BE2C (cell line): Measurements from ENCODE around the gene PARD3.

Experiments used
- DNase-seq: peaks from one replicate; pipeline ENCODE4 v3.0.0-alpha.2; 2020
- H3K27me3 ChIP-seq: fragments of 250-450 bp; sonication (Bioruptor Pico); 2 replicates; pipeline ENCODE4 v1.5.1; 2020; ENCODE audit warnings: mild to moderate bottlenecking
- H3K36me3 ChIP-seq: fragments of 250-450 bp; sonication (Bioruptor Pico); 2 replicates; pipeline ENCODE4 v1.5.1; 2020; ENCODE audit warnings: mild to moderate bottlenecking
- H3K4me1 ChIP-seq: fragments of 250-450 bp; sonication (Bioruptor Pico); 2 replicates; pipeline ENCODE4 v1.5.1; 2020
- H3K4me3 ChIP-seq: 2 replicates; pipeline ENCODE4 v1.5.1; 2011; ENCODE audit warnings: low read depth, low read length
- H3K9me3 ChIP-seq: fragments of 250-450 bp; sonication (Bioruptor Pico); 2 replicates; pipeline ENCODE4 v1.5.1; 2020
- TF ChIP-seq, protein P1 (sequence below): IDR thresholded peaks from 2 replicates; pipeline ENCODE4 v1.5.1; 2012; ENCODE audit warnings: mild to moderate bottlenecking, low read depth, low read length

Gene PARD3

DNA sequence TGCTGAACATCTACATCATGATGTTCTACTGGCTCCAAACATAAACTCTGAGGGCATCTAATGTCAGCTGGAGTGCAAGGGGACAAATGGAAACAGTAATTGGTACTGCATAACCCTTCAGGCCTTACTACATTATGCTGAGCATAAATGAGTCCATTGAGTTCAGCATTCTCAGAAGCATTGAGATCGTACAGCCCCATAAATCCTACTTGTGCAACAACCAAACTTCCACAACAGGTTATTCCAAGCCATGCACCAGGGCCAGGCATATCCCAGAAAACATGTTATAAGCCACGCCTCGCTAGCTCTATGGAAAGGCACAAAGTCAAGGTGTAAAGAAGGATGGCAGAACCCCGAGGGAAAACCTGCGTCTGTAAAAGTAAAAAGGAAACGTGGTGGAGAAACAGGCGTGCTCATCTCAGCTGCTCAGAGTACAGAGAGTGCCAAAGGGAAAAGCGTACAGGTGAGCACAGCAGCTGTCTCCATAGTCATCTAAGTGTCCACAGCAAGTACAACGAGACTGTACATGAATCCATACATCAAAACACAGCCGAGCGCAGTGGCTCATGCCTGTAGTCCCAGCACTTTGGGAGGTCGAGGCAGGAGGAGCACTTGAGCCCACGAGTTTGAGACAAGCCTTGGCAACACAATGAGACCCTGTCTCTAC is 124.6 kb downstream of the PARD3 start:
- Histone ChIP-seq H3K4me3 (no peak overlapping the region), H3K4me1 (peaks cover 7% of the 10 kb centered on the region; the same call in 1 of the 2 replicates), H3K27me3 (no peaks in the 10 kb centered on the region), H3K9me3 (no peaks in the 10 kb centered on the region), H3K36me3 (no peaks in the 10 kb centered on the region)
- TF ChIP-seq, protein P1, sequence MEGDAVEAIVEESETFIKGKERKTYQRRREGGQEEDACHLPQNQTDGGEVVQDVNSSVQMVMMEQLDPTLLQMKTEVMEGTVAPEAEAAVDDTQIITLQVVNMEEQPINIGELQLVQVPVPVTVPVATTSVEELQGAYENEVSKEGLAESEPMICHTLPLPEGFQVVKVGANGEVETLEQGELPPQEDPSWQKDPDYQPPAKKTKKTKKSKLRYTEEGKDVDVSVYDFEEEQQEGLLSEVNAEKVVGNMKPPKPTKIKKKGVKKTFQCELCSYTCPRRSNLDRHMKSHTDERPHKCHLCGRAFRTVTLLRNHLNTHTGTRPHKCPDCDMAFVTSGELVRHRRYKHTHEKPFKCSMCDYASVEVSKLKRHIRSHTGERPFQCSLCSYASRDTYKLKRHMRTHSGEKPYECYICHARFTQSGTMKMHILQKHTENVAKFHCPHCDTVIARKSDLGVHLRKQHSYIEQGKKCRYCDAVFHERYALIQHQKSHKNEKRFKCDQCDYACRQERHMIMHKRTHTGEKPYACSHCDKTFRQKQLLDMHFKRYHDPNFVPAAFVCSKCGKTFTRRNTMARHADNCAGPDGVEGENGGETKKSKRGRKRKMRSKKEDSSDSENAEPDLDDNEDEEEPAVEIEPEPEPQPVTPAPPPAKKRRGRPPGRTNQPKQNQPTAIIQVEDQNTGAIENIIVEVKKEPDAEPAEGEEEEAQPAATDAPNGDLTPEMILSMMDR = no peak
- no peak for DNase-seq

- Histone ChIP-seq H3K36me3 (no peaks in the 10 kb centered on the region), H3K4me3 (no peak overlapping the region), H3K27me3 (no peaks in the 10 kb centered on the region), H3K4me1 (peaks cover 7% of the 10 kb centered on the region; the same call in 1 of the 2 replicates), H3K9me3 (no peaks in the 10 kb centered on the region)
- TF ChIP-seq, protein P1 = no peak
- DNase-seq = no peak
Measured at GRCh38 chr10:34689053-34689452, 126.0 kb downstream of the PARD3 start.

GRCh38 chr10:34687434-34688210 is 127.5 kb downstream of the PARD3 start:
- no peak overlapping the region for H3K4me3 ChIP-seq
- no peak for DNase-seq
- no peaks in the 10 kb centered on the region for H3K27me3 ChIP-seq
- no peaks in the 10 kb centered on the region for H3K36me3 ChIP-seq
- no peaks in the 10 kb centered on the region for H3K9me3 ChIP-seq
- peaks cover 7% of the 10 kb centered on the region; the same call in 1 of the 2 replicates for H3K4me1 ChIP-seq
- TF ChIP-seq, protein P1 = no peak

DNA sequence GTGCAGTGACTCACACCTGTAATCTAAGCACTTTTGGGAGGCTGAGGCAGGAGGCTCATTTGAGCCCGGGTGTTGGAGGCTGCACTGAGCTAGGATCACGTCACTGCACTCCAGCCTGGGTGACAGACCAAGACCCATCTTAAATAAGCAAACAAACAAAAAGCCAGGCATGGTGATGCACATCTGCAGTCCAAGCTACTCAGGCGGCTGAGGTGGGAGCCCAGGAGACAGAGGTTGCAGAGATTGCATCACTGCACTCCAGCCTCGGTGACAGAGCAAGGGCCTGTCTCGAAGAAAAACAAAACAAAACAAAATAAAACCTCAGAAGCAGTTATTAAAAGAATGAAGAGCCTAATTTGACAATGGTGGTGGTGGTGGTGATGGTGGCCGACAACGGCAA is 132.5 kb downstream of the PARD3 start:
- Histone ChIP-seq H3K4me3 (no peak overlapping the region), H3K27me3 (no peaks in the 10 kb centered on the region), H3K36me3 (no peaks in the 10 kb centered on the region), H3K4me1 (peaks cover 3% of the 10 kb centered on the region; the same call in 1 of the 2 replicates), H3K9me3 (no peaks in the 10 kb centered on the region)
- DNase-seq = no peak
- TF ChIP-seq, protein P1 = no peak

DNA sequence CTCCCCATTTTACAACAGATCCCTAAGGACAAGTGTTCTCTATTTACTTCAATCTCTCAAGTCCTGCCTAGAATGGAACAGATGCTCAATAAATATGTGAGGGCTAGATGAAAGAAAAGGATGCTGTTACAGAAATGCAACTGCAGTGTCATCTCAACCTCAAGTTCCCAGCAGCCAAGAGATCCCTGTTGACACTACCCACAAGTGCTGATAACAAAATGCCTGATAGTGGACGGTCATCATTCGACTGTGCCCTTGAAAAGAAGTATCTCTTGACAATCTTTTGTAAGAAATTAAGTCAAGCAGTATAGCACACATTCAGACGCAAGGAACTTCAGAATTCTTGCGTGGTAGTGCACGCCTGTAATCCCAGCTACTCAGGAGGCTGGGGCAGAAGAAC is 133.2 kb downstream of the PARD3 start:
- Histone ChIP-seq H3K36me3 (no peaks in the 10 kb centered on the region), H3K9me3 (no peaks in the 10 kb centered on the region), H3K4me3 (no peak overlapping the region), H3K27me3 (no peaks in the 10 kb centered on the region), H3K4me1 (no peaks in the 10 kb centered on the region)
- DNase-seq = no peak
- TF ChIP-seq, protein P1 = no peak

DNA sequence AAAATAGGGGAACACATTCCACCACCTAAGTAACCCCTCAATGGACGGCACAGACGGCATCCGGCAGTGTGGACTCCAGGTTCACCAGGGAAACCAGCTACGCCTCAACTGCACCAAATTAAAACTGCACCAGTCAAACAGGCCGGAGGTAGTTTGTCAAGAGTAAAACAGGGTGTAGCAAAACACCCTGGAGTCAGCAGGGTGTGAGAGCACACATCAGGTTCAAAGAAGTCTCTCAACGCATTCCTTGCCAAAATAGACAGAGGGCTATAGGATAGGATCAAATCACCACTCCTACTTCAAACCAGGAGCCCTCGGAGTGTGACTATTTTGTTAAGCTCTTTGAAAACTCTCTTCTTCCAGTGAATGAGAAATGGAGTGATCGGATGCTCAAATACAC is 135.9 kb downstream of the PARD3 start:
- TF ChIP-seq, protein P1 = no peak
- Histone ChIP-seq H3K9me3 (no peaks in the 10 kb centered on the region), H3K27me3 (no peaks in the 10 kb centered on the region), H3K4me3 (no peak overlapping the region), H3K4me1 (no peaks in the 10 kb centered on the region), H3K36me3 (no peaks in the 10 kb centered on the region)
- no peak for DNase-seq
